OCI-LY1 (cell line): Measurements from ENCODE around the gene NID2.

Source experiments
- H2AFZ ChIP-seq: fragments of 200-600 bp; sonication (generic), shearing (Covaris generic); 2 replicates; pipeline ENCODE4 v1.6.0; 2014; ENCODE audit warnings: antibody characterized with exemption, mild to moderate bottlenecking, low read length
- H3F3A ChIP-seq: fragments of 200-600 bp; sonication (generic), shearing (Covaris generic); 2 replicates; pipeline ENCODE4 v1.6.0; 2014; ENCODE audit warnings: mild to moderate bottlenecking, antibody characterized with exemption, low read length, moderate library complexity; ENCODE audit not compliant: insufficient read depth
- H3K27ac ChIP-seq: fragments of 200-600 bp; sonication (generic); 2 replicates; pipeline ENCODE4 v1.5.1; 2014; ENCODE audit warnings: low read length, mixed run types, mild to moderate bottlenecking, low read depth; ENCODE audit not compliant: poor library complexity, severe bottlenecking
- H3K27me3 ChIP-seq: fragments of 200-600 bp; sonication (generic); 2 replicates; pipeline ENCODE4 v1.6.0; 2014; ENCODE audit warnings: antibody characterized with exemption, mild to moderate bottlenecking, low read length, moderate library complexity; ENCODE audit not compliant: insufficient read depth
- H3K36me3 ChIP-seq: fragments of 200-600 bp; sonication (generic); 2 replicates; pipeline ENCODE4 v1.6.1; 2014; ENCODE audit warnings: mild to moderate bottlenecking, antibody characterized with exemption, low read length, moderate library complexity, mixed read lengths; ENCODE audit not compliant: insufficient read depth
- H3K4me1 ChIP-seq: fragments of 200-600 bp; sonication (generic); 2 replicates; pipeline ENCODE4 v1.5.1; 2014; ENCODE audit warnings: mild to moderate bottlenecking, low read length, moderate library complexity; ENCODE audit not compliant: insufficient read depth, severe bottlenecking
- H3K4me2 ChIP-seq: fragments of 200-600 bp; sonication (generic), shearing (Covaris generic); 2 replicates; pipeline ENCODE4 v1.6.1; 2014; ENCODE audit warnings: low read length
- H3K4me3 ChIP-seq: fragments of 200-600 bp; sonication (generic); 2 replicates; pipeline ENCODE4 v1.5.1; 2014; ENCODE audit warnings: low read length, low read depth, mild to moderate bottlenecking, mixed read lengths; ENCODE audit not compliant: poor library complexity, severe bottlenecking
- H3K79me2 ChIP-seq: fragments of 200-600 bp; shearing (Covaris generic); 2 replicates; pipeline ENCODE4 v1.6.1; 2016; ENCODE audit warnings: mixed run types, low read length, mixed read lengths; ENCODE audit not compliant: insufficient read depth
- H3K9ac ChIP-seq: fragments of 200-600 bp; sonication (generic), shearing (Covaris generic); 2 replicates; pipeline ENCODE4 v1.6.1; 2014; ENCODE audit warnings: mild to moderate bottlenecking, low read length, mixed read lengths
- H3K9me2 ChIP-seq: fragments of 200-600 bp; sonication (generic), shearing (Covaris generic); 2 replicates; pipeline ENCODE4 v1.6.1; 2014; ENCODE audit warnings: low read depth, mild to moderate bottlenecking, low read length, mixed read lengths
- H3K9me3 ChIP-seq: fragments of 200-600 bp; shearing (Covaris generic); 2 replicates; pipeline ENCODE4 v1.6.1; 2014; ENCODE audit warnings: low read length, mixed read lengths
- H4K20me1 ChIP-seq: fragments of 200-600 bp; sonication (generic), shearing (Covaris generic); 2 replicates; pipeline ENCODE4 v1.6.0; 2016; ENCODE audit warnings: mild to moderate bottlenecking, low read length; ENCODE audit not compliant: insufficient read depth
- EZH2 ChIP-seq: fragments of 200-600 bp; sonication (generic), shearing (Covaris generic); IDR thresholded peaks from 2 replicates; pipeline ENCODE4 v1.8.0; 2017; ENCODE audit warnings: borderline replicate concordance, mixed run types, mild to moderate bottlenecking, antibody characterized with exemption, low read length, moderate library complexity, mixed read lengths
- TF ChIP-seq, protein P1 (sequence below): fragments of 200-600 bp; sonication (generic), shearing (Covaris generic); IDR thresholded peaks from 2 replicates; pipeline ENCODE4 v1.5.1; 2017; ENCODE audit warnings: mild to moderate bottlenecking, antibody characterized with exemption, low read length, moderate library complexity, mixed read lengths

NID2 gene

DNA sequence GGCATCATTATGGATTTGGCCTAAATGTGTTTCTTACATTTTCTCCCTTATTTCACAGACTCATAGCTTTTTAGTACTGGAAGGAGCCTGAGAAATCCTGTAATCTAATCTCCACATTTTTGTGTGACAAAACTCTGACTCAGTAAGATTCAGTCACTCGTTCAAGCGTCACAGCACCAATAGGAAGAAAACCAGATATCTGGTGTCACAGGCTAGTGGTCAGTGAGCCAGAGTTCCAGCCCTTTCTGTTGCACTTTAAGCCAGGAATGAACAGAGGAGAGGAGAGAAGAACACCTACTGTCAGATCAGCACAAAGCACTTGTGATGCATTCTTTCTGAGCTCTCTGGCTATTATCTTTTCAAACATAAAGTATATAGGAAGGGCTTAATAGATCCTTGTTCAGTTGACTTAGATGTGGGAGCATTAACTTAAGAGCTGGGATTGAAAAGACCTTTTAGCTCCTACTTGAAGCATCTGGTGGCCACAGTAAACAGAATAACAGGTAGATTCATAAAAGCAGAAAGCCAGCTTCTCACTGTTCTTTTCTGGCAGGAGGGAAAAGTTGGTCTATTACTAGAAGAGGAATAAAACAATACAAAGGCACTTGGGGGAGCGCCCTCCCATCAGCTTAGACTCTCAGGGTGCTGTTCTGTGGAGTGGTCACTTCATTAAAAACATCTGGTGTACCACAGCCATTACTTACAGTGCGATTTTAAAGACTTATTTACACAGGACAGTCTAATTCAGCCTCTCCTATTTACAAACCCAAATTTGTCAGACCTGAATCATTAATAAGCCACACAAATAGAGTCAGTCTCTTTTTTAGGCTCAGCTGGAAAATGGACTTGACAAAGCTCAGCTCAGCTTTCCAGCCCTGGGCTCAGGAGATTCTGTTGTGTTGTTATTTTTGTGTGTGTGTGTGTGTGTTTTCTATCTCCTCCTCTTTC lies 12.2 kb upstream of the NID2 start:
- no peaks in the 10 kb centered on the region for H3K9me3 ChIP-seq
- H3K9ac ChIP-seq: no peak overlapping the region
- H3K4me1 ChIP-seq: no peaks in the 10 kb centered on the region
- no peaks in the 10 kb centered on the region for H3K79me2 ChIP-seq
- H2AFZ ChIP-seq: no peak overlapping the region
- no peaks in the 10 kb centered on the region for H3K27me3 ChIP-seq
- no peak overlapping the region for H3K27ac ChIP-seq
- no peaks in the 10 kb centered on the region for H3F3A ChIP-seq
- H4K20me1 ChIP-seq: no peaks in the 10 kb centered on the region
- no peak overlapping the region for H3K4me2 ChIP-seq
- H3K36me3 ChIP-seq: no peaks in the 10 kb centered on the region
- TF ChIP-seq EZH2: no peak
- TF ChIP-seq, protein P1, sequence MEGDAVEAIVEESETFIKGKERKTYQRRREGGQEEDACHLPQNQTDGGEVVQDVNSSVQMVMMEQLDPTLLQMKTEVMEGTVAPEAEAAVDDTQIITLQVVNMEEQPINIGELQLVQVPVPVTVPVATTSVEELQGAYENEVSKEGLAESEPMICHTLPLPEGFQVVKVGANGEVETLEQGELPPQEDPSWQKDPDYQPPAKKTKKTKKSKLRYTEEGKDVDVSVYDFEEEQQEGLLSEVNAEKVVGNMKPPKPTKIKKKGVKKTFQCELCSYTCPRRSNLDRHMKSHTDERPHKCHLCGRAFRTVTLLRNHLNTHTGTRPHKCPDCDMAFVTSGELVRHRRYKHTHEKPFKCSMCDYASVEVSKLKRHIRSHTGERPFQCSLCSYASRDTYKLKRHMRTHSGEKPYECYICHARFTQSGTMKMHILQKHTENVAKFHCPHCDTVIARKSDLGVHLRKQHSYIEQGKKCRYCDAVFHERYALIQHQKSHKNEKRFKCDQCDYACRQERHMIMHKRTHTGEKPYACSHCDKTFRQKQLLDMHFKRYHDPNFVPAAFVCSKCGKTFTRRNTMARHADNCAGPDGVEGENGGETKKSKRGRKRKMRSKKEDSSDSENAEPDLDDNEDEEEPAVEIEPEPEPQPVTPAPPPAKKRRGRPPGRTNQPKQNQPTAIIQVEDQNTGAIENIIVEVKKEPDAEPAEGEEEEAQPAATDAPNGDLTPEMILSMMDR: no peak
- no peaks in the 10 kb centered on the region for H3K9me2 ChIP-seq
- H3K4me3 ChIP-seq: no peak overlapping the region

DNA sequence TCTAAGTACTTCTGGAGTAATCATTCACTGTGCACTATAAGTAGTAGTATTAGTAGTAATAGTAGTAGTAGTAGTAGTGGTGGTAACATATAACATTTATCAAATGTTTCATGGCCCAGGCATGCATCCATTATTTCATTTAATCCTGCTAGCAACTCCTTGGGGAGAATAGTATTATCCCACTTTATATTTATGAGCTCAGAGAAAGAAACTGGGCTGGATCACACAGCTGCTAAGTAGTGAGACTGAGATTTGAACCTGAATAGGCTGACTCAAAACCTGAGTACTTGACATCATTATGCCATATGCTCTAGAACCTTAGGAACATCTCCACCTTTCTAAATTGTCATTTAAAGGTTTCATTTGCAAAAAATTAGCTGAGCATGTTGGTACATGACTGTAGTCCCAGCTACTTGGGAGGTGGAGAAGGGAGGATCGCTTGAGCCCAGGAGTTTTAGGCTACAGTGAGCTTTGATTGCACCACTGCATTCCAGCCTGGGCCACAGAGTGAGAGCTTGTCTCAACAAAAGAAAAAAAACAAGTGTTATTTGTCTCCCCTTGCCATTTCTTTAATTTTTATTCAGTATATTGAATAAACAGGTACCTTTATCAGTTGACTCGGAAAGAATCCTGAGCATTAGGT lies 11.4 kb upstream of the NID2 start:
- H3K4me2 ChIP-seq: no peak overlapping the region
- H2AFZ ChIP-seq: no peak overlapping the region
- H3K4me3 ChIP-seq: no peak overlapping the region
- H3K4me1 ChIP-seq: no peaks in the 10 kb centered on the region
- no peaks in the 10 kb centered on the region for H3K79me2 ChIP-seq
- no peaks in the 10 kb centered on the region for H3K27me3 ChIP-seq
- no peaks in the 10 kb centered on the region for H3K9me3 ChIP-seq
- no peaks in the 10 kb centered on the region for H4K20me1 ChIP-seq
- no peaks in the 10 kb centered on the region for H3F3A ChIP-seq
- H3K9me2 ChIP-seq: no peaks in the 10 kb centered on the region
- no peaks in the 10 kb centered on the region for H3K36me3 ChIP-seq
- TF ChIP-seq EZH2: no peak
- TF ChIP-seq, protein P1: no peak
- no peak overlapping the region for H3K27ac ChIP-seq
- no peak overlapping the region for H3K9ac ChIP-seq

DNA sequence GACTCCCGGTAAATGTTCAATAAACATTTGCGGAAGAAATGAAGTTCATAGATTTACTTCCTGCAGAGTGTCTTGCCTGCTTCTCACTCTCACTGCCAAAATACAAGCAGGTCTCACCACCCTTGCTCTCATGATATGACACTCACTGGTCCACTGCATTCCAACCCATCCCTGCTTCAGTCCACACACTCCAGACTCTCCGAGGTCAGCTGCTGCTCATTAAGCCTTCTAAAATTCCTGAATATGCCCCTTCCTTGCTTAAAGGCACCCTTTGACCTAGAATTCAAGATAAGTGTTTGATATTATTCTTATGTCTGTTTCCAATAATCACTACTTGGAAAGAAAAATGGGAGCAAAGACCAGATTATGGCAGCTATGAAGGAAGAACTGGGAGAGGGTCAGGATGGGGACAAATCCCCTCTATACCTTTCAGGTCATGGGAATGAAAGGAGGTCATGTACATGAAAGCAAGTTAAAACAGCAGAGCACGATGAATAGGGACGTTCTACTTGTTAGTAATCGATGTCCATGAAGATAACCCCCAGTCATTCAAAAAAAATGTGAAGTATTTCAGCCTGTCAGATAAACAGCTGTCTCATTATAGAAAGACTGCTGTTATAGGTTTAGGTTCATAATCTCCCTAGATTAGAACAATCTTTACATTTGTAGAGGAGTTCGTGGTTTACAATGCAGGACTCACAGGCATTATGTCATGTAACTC lies 10.5 kb upstream of the NID2 start:
- TF ChIP-seq EZH2: no peak
- TF ChIP-seq, protein P1: no peak
- no peaks in the 10 kb centered on the region for H4K20me1 ChIP-seq
- no peak overlapping the region for H3K4me2 ChIP-seq
- H3K27me3 ChIP-seq: no peaks in the 10 kb centered on the region
- H3K4me1 ChIP-seq: no peaks in the 10 kb centered on the region
- no peak overlapping the region for H3K9ac ChIP-seq
- no peaks in the 10 kb centered on the region for H3K36me3 ChIP-seq
- no peaks in the 10 kb centered on the region for H3F3A ChIP-seq
- no peaks in the 10 kb centered on the region for H3K9me2 ChIP-seq
- H2AFZ ChIP-seq: no peak overlapping the region
- no peak overlapping the region for H3K27ac ChIP-seq
- H3K4me3 ChIP-seq: no peak overlapping the region
- H3K9me3 ChIP-seq: no peaks in the 10 kb centered on the region
- no peaks in the 10 kb centered on the region for H3K79me2 ChIP-seq
